HEK293T (cell line): ENCODE measurements around the gene GORASP2.

Source experiments
- CTCF ChIA-PET: fragments of 350-600 bp; formaldehyde crosslinking; extraction: SDS; loops from one replicate; lab custom pipeline; 2021; ENCODE audit warnings: antibody characterized with exemption, inconsistent platforms; lab: Yijun Ruan, JAX
- POLR2A ChIA-PET: fragments of 350-600 bp; formaldehyde crosslinking; extraction: SDS; loops from one replicate; lab custom pipeline; 2020; ENCODE audit warnings: antibody characterized with exemption, inconsistent platforms; lab: Yijun Ruan, JAX
- DNase-seq: peaks from one replicate; pipeline ENCODE4 v3.0.0; 2012; ENCODE audit warnings: mixed read lengths; ENCODE audit errors: extremely low spot score
- ARNT ChIP-seq: fragments of 450-650 bp; IDR thresholded peaks from 2 replicates; pipeline ENCODE4 v1.6.1; 2017; ENCODE audit warnings: mild to moderate bottlenecking
- BHLHE40 ChIP-seq: fragments of 450-650 bp; IDR thresholded peaks from 2 replicates; pipeline ENCODE4 v1.6.1; 2016; ENCODE audit warnings: mild to moderate bottlenecking, moderate library complexity, borderline replicate concordance
- CTBP1 ChIP-seq: fragments of 450-650 bp; IDR thresholded peaks from 2 replicates; pipeline ENCODE4 v1.6.1; 2016; ENCODE audit warnings: borderline replicate concordance
- ELF4 ChIP-seq: fragments of 450-650 bp; IDR thresholded peaks from 2 replicates; pipeline ENCODE4 v1.6.1; 2017; ENCODE audit warnings: antibody characterized with exemption
- FOXA1 ChIP-seq: fragments of 450-650 bp; IDR thresholded peaks from 2 replicates; pipeline ENCODE4 v1.6.1; 2016; ENCODE audit warnings: mild to moderate bottlenecking
- FOXK2 ChIP-seq: fragments of 450-650 bp; IDR thresholded peaks from 2 replicates; pipeline ENCODE4 v1.6.1; 2016; ENCODE audit warnings: mild to moderate bottlenecking
- FOXM1 ChIP-seq: fragments of 450-650 bp; IDR thresholded peaks from 2 replicates; pipeline ENCODE4 v1.6.1; 2017; ENCODE audit warnings: mild to moderate bottlenecking, borderline replicate concordance
- HDGF ChIP-seq: fragments of 450-650 bp; IDR thresholded peaks from 2 replicates; pipeline ENCODE4 v1.6.1; 2017; ENCODE audit warnings: antibody characterized with exemption, borderline replicate concordance
- L3MBTL2 ChIP-seq: fragments of 450-650 bp; conservative IDR thresholded peaks from 2 replicates; pipeline ENCODE4 v1.6.1; 2016; ENCODE audit warnings: mild to moderate bottlenecking
- LEF1 ChIP-seq: fragments of 450-650 bp; IDR thresholded peaks from 2 replicates; pipeline ENCODE4 v1.6.1; 2017; ENCODE audit warnings: mild to moderate bottlenecking, borderline replicate concordance
- NFRKB ChIP-seq: fragments of 450-650 bp; IDR thresholded peaks from 2 replicates; pipeline ENCODE4 v1.6.1; 2016; ENCODE audit warnings: mild to moderate bottlenecking, moderate library complexity
- PKNOX1 ChIP-seq: fragments of 450-650 bp; IDR thresholded peaks from 2 replicates; pipeline ENCODE4 v1.6.1; 2016
- SP1 ChIP-seq: fragments of 450-650 bp; IDR thresholded peaks from 2 replicates; pipeline ENCODE4 v1.6.1; 2017
- SUZ12 ChIP-seq: fragments of 450-650 bp; IDR thresholded peaks from 2 replicates; pipeline ENCODE4 v1.6.1; 2016; ENCODE audit warnings: mild to moderate bottlenecking
- TARDBP ChIP-seq: fragments of 450-650 bp; IDR thresholded peaks from 2 replicates; pipeline ENCODE4 v1.6.1; 2016
- ZNF384 ChIP-seq: fragments of 450-650 bp; IDR thresholded peaks from 2 replicates; pipeline ENCODE4 v1.6.1; 2016

The GORASP2 gene

GRCh38 chr2:170940066-170940465 lies 11.0 kb downstream of the GORASP2 start:
- TF ChIP-seq ZNF384, result no peak

GRCh38 chr2:170942615-170943014 lies 13.6 kb downstream of the GORASP2 start:
- no peak for DNase-seq
- no peak for TF ChIP-seq HDGF
- TF ChIP-seq L3MBTL2, result no peak
- no peak for TF ChIP-seq SP1
- no peak for TF ChIP-seq FOXK2
- no peak for TF ChIP-seq LEF1
- TF ChIP-seq CTBP1, result no peak
- TF ChIP-seq PKNOX1, result no peak
- no peak for TF ChIP-seq ARNT
- no peak for TF ChIP-seq ELF4
- TF ChIP-seq FOXA1, result no peak
- CTCF ChIA-PET, result no interaction called here
- POLR2A ChIA-PET, result interaction anchor here (0.8 to 1.2 kb wide), 2 partner anchors 9 to 13 kb away, joined by 3 to 5 read pairs; no protein-coding TSS in a partner anchor

More at GRCh38 chr2:170940066-170940465, 11.0 kb downstream of the GORASP2 start:
- ChIA-PET POLR2A (no interaction called here), CTCF (interaction anchor here (1.0 kb wide), 1 partner anchor 11 kb away, joined by 4 read pairs; the partner anchor contains the start of gene GORASP2)
- no peak for DNase-seq

- CTCF ChIA-PET, result no interaction called here
- POLR2A ChIA-PET, result interaction anchor here (0.8 to 1.2 kb wide), 2 partner anchors 10 to 13 kb away, joined by 3 to 5 read pairs; no protein-coding TSS in a partner anchor
- TF ChIP-seq NFRKB (no peak), CTBP1 (no peak), FOXK2 (no peak), ELF4 (no peak), SP1 (no peak), FOXM1 (no peak), TARDBP (no peak), PKNOX1 (no peak), FOXA1 (no peak), SUZ12 (no peak), ARNT (no peak), ZNF384 (no peak), HDGF (no peak), LEF1 (no peak), BHLHE40 (no peak), L3MBTL2 (no peak)
- no peak for DNase-seq
These were observed 14.0 kb downstream of the GORASP2 start for GRCh38 chr2:170943041-170943440.

GRCh38 chr2:170943596-170943995 lies 14.5 kb downstream of the GORASP2 start:
- CTCF ChIA-PET, result no interaction called here
- no peak for DNase-seq
- TF ChIP-seq SP1 (no peak), NFRKB (no peak), FOXK2 (no peak), CTBP1 (no peak), ELF4 (no peak), FOXA1 (no peak), BHLHE40 (no peak), ZNF384 (no peak), ARNT (no peak), SUZ12 (no peak), HDGF (no peak), LEF1 (no peak), L3MBTL2 (no peak), FOXM1 (no peak), TARDBP (no peak), PKNOX1 (no peak)
- POLR2A ChIA-PET, result interaction anchor here (0.8 to 1.2 kb wide), 2 partner anchors 10 to 14 kb away, joined by 3 to 5 read pairs; no protein-coding TSS in a partner anchor

GRCh38 chr2:170944545-170944944 lies 15.5 kb downstream of the GORASP2 start:
- POLR2A ChIA-PET, result no interaction called here
- DNase-seq, result no peak
- TF ChIP-seq NFRKB (no peak), ARNT (no peak), TARDBP (no peak), FOXM1 (no peak), CTBP1 (no peak), HDGF (no peak), FOXK2 (no peak), BHLHE40 (no peak), L3MBTL2 (no peak)
- CTCF ChIA-PET, result no interaction called here

GRCh38 chr2:170949415-170949814 lies 20.4 kb downstream of the GORASP2 start:
- ChIA-PET CTCF (no interaction called here), POLR2A (interaction anchor here (1.2 kb wide), 1 partner anchor 21 kb away, joined by 4 read pairs; the partner anchor contains the start of gene GORASP2)
- TF ChIP-seq L3MBTL2 (no peak), NFRKB (no peak), CTBP1 (no peak), FOXA1 (no peak)
- no peak for DNase-seq
